Keratinocyte (primary cell): ENCODE data around the gene TNFRSF6B. TPM values are rescaled to one million over a fixed set of nuclear protein-coding genes. Genes with fewer than 3 reads are reported as not detected.

Experiments
- DNase-seq: peaks from one replicate; pipeline ENCODE4 v3.0.0-alpha.2; 2011; ENCODE audit warnings: low read depth, missing footprints, low spot score
- FAIRE-seq: peaks from 2 replicates; lab custom pipeline; 2011; peaks lifted over from hg19 to GRCh38; lab: Jason Lieb, UNC
- H2AFZ ChIP-seq: 2 replicates; pipeline ENCODE4 v1.6.0; 2012; ENCODE audit warnings: low read length, control low read depth, inconsistent platforms; ENCODE audit not compliant: control insufficient read depth
- H3K27ac ChIP-seq: 2 replicates; pipeline ENCODE4 v1.5.1; 2011; ENCODE audit warnings: low read length; ENCODE audit not compliant: control insufficient read depth, insufficient read depth
- H3K27me3 ChIP-seq: 3 replicates; pipeline ENCODE4 v1.6.0; 2011; ENCODE audit warnings: low read length; ENCODE audit not compliant: control insufficient read depth, insufficient read depth; ENCODE audit errors: extremely low read depth
- H3K36me3 ChIP-seq, 2 experiments: 2 replicates in 1 of 2; 3 replicates in 1 of 2; pipeline ENCODE4 v1.5.1; 2011; ENCODE audit warnings: low read length in 2 of 2, mild to moderate bottlenecking in 1 of 2; ENCODE audit not compliant: control insufficient read depth in 2 of 2, insufficient read depth in 2 of 2; ENCODE audit errors: extremely low read depth in 1 of 2
- H3K4me1 ChIP-seq: 3 replicates; pipeline ENCODE4 v1.5.1; 2011; ENCODE audit warnings: low read length; ENCODE audit not compliant: control insufficient read depth, insufficient read depth; ENCODE audit errors: extremely low read depth
- H3K4me2 ChIP-seq: 3 replicates; pipeline ENCODE4 v1.6.0; 2011; ENCODE audit warnings: low read depth, low read length; ENCODE audit not compliant: control insufficient read depth, insufficient read depth; ENCODE audit errors: extremely low read depth
- H3K4me3 ChIP-seq, 3 experiments: fragments of 200-600 bp in 1 of 3; sonication (generic) in 1 of 3; 2 replicates in 2 of 3; 3 replicates in 1 of 3; pipeline ENCODE4 v1.5.1; 2011 to 2016; ENCODE audit warnings: low read length in 3 of 3, mild to moderate bottlenecking in 3 of 3, control low read depth in 2 of 3, inconsistent platforms in 1 of 3, low read depth in 1 of 3, mixed read lengths in 1 of 3, mixed run types in 1 of 3, moderate library complexity in 1 of 3; ENCODE audit not compliant: control insufficient read depth in 2 of 3, insufficient read depth in 2 of 3; ENCODE audit errors: extremely low read depth in 1 of 3
- H3K79me2 ChIP-seq: 2 replicates; pipeline ENCODE4 v1.6.0; 2012; ENCODE audit warnings: low read length; ENCODE audit not compliant: control insufficient read depth, insufficient read depth
- H3K9ac ChIP-seq: 3 replicates; pipeline ENCODE4 v1.6.0; 2011; ENCODE audit warnings: low read length; ENCODE audit not compliant: control insufficient read depth, insufficient read depth; ENCODE audit errors: extremely low read depth
- H3K9me1 ChIP-seq: 3 replicates; pipeline ENCODE4 v1.6.0; 2011; ENCODE audit warnings: low read length; ENCODE audit not compliant: control insufficient read depth, insufficient read depth; ENCODE audit errors: extremely low read depth
- H3K9me3 ChIP-seq: 2 replicates; pipeline ENCODE4 v1.5.1; 2012; ENCODE audit warnings: low read depth, low read length; ENCODE audit not compliant: control insufficient read depth
- H4K20me1 ChIP-seq: 3 replicates; pipeline ENCODE4 v1.6.0; 2011; ENCODE audit warnings: low read length; ENCODE audit not compliant: control insufficient read depth, insufficient read depth; ENCODE audit errors: extremely low read depth
- CTCF ChIP-seq, 3 experiments: IDR thresholded peaks in 1 of 3; conservative IDR thresholded peaks in 1 of 3; optimal IDR thresholded peaks in 1 of 3; 2 replicates in 2 of 3; 3 replicates in 1 of 3; pipeline versions ENCODE3 to v1.5.1; 2011; ENCODE audit warnings: low read length in 3 of 3, mild to moderate bottlenecking in 3 of 3, moderate library complexity in 2 of 3, control low read depth in 1 of 3, inconsistent platforms in 1 of 3; ENCODE audit not compliant: insufficient read depth in 2 of 3; ENCODE audit errors: extremely low read depth in 1 of 3
- EZH2 ChIP-seq: IDR thresholded peaks from one replicate; pipeline ENCODE4 v1.6.1; 2012; ENCODE audit warnings: inconsistent platforms, mild to moderate bottlenecking, low read length, moderate library complexity
- dilution Hi-C: fragments of 300-500 bp; cut with MboI; formaldehyde crosslinking; loops from one replicate; pipeline ENCODE4 v1.7.0; 2020; ENCODE audit warnings: low sequenced_read_pairs; ENCODE audit not compliant: extremely low pct_ligation_motif_present
- polyA plus RNA-seq, 5 experiments: library from polyadenylated mRNA; depleted of rRNA in 3 of 5; stranded (reverse) in 3 of 5; stranded (forward) in 1 of 5; unstranded in 1 of 5; fragments of >200 nt; gene quantifications; 1 replicate in 1 of 5; 2 replicates in 3 of 5; 3 replicates in 1 of 5; pipeline versions ENCODE4 v1.2.1 to v1.2.3, GENCODE V29; 2011 to 2012; ENCODE audit warnings: missing spikeins in 2 of 5, low read depth in 1 of 5, low replicate concordance in 1 of 5

The TNFRSF6B gene
- polyA plus RNA-seq, 1 donor (not counting 4 experiments of a cell fraction or from before 2014, with no cell fraction given) = 51.9 TPM

DNA sequence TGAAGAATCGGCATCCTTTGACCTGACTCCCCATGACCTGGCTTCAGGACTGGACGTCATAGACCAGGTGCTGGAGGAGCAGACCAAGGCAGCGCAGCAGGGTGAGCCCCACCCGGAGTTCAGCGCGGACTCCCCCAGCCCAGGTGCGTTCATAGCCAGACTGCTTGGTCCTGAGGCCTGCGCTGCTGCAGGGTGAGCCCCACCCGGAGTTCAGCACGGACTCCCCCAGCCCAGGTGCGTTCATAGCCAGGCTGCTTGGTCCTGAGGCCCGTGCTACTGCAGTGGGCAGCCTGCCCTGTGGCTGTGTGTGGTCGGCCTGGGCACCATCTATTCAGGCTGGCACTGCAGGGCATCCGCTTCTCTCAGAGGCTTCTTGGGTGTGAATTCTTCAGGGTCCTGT, 22.5 kb upstream of the TNFRSF6B start:
- dilution Hi-C loops = no loop called here
- TF ChIP-seq EZH2 (no peak), CTCF (optimal IDR thresholded peaks at IDR 0.05 in 1 of 3, IDR thresholded peaks at IDR 0.05 in 1 of 3, conservative IDR thresholded peaks at IDR 0.05 in 1 of 3; ENCODE audit: extremely low read depth in 1 of 3, insufficient read depth in 2 of 3, low read length in 3 of 3) (no peak)
- H3K9me1 ChIP-seq = no peaks in the 10 kb centered on the region
- no peak for DNase-seq
- peaks cover 13 to 21% of the 10 kb centered on the region in 2 experiments for H3K36me3 ChIP-seq
- no peak overlapping the region for H3K9ac ChIP-seq
- no peaks in the 10 kb centered on the region for H4K20me1 ChIP-seq
- H3K4me2 ChIP-seq = no peak overlapping the region
- H3K9me3 ChIP-seq = no peaks in the 10 kb centered on the region
- FAIRE-seq = no peak
- H3K4me3 ChIP-seq = no peak overlapping the region
- H3K79me2 ChIP-seq = no peaks in the 10 kb centered on the region
- no peaks in the 10 kb centered on the region for H3K27me3 ChIP-seq
- no peaks in the 10 kb centered on the region for H3K4me1 ChIP-seq
- no peak overlapping the region for H3K27ac ChIP-seq
- H2AFZ ChIP-seq = no peak overlapping the region

DNA sequence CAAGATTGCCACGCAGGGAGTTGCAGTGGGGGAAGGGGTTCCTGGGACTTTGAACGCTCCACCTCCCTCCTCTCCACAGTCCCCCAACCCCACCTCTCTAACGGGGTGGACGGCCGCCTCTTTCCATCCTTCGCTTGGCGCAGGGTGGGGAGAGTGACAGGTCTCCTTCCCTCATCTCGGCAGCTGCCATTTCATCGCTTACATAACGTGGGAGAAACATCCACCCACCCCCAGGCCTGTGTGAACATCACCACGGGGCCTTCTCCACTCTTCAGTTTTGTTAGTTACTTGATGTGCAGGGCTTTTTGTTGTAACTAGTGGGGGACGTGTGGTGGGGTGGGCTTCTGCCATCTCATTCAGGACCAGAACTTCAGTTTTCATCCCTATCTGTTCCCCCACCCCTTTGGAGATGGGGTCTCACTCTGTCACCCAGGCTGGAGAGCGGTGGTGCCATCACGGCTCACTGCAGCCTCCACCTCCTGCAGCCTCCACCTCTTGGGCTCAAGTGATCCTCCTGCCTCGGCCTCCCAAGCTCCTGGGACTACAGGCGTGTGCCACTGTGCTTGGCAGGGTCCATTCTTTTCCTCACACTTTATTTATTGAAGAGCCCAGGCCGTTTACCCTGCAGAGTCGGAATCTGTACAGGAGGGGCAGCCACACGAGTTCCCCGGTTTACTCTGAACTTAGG, 20.6 kb upstream of the TNFRSF6B start:
- Histone ChIP-seq H3K9ac (no peak overlapping the region), H3K9me3 (no peaks in the 10 kb centered on the region), H2AFZ (no peak overlapping the region), H3K27me3 (no peaks in the 10 kb centered on the region), H3K79me2 (no peaks in the 10 kb centered on the region), H3K9me1 (no peaks in the 10 kb centered on the region), H4K20me1 (no peaks in the 10 kb centered on the region), H3K4me2 (no peak overlapping the region), H3K4me1 (no peaks in the 10 kb centered on the region), H3K27ac (no peak overlapping the region), H3K36me3 (peaks cover 17 to 21% of the 10 kb centered on the region in 2 experiments), H3K4me3 (no peak overlapping the region)
- FAIRE-seq = no peak
- no peak for TF ChIP-seq EZH2
- TF ChIP-seq CTCF (optimal IDR thresholded peaks at IDR 0.05 in 1 of 3, IDR thresholded peaks at IDR 0.05 in 1 of 3, conservative IDR thresholded peaks at IDR 0.05 in 1 of 3; ENCODE audit: extremely low read depth in 1 of 3, insufficient read depth in 2 of 3, low read length in 3 of 3) = no peak
- no peak for DNase-seq
- dilution Hi-C loops = no loop called here
